ENCODE results near the gene TMPRSS11D.

GRCh38 chr4:67929426-67929825 lies 45.6 kb upstream of the TMPRSS11D start:
- no peak for TF ChIP-seq EZH2 (conservative IDR thresholded peaks at IDR 0.05; ENCODE audit: low read depth, low read length)
- no peak for TF ChIP-seq TAF1 (CRISPR knock-in tag; IDR thresholded peaks at IDR 0.05)
- TF ChIP-seq RFX5 (IDR thresholded peaks at IDR 0.05; ENCODE audit: low read depth, low read length), result no peak
